Neuron (in vitro differentiated cells): ENCODE data around the gene PRELP.

ENCODE experiments used
- H2AFZ ChIP-seq: one replicate; pipeline ENCODE4 v1.6.1; 2013; ENCODE audit warnings: low read depth, mild to moderate bottlenecking, inconsistent platforms, low read length, moderate library complexity
- H3K27me3 ChIP-seq: one replicate; pipeline ENCODE4 v1.6.1; 2013; ENCODE audit warnings: low read length; ENCODE audit not compliant: insufficient read depth
- H3K36me3 ChIP-seq: one replicate; pipeline ENCODE4 v1.6.1; 2013; ENCODE audit warnings: low read length; ENCODE audit not compliant: insufficient read depth
- H3K4me1 ChIP-seq: one replicate; pipeline ENCODE4 v1.6.1; 2013; ENCODE audit warnings: low read length; ENCODE audit not compliant: insufficient read depth
- H3K4me3 ChIP-seq: 2 replicates; pipeline ENCODE4 v1.5.1; 2013; ENCODE audit warnings: mild to moderate bottlenecking, low read length, moderate library complexity
- H3K9me3 ChIP-seq: one replicate; pipeline ENCODE4 v1.6.1; 2013; ENCODE audit warnings: low read length

PRELP gene

GRCh38 chr1:203519053-203519840 is 43.6 kb downstream of the PRELP start:
- Histone ChIP-seq H3K4me3 (no peak overlapping the region), H3K4me1 (peaks cover 55% of the 10 kb centered on the region), H3K27me3 (peaks cover 4% of the 10 kb centered on the region)

DNA sequence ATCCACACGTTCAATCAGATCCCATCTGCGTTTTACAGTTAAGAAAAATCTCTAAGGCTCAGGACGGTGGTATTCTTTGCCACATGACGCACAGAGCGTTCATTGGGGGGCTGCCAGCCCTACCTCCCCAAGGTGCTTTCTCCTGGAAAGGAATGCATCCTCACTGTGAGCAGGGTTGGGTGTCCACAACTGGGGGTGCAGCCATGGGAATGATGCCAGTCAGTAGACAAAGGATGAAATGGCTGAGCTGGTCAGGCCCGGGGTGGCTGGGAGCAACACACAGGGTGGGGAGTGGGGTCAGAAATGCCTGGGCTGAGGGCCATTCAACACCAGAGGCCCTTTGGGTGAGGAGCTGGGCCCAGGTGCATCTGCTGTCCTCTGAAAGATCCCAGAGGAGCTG is 44.3 kb downstream of the PRELP start:
- no peak overlapping the region for H3K4me3 ChIP-seq
- peaks cover 51% of the 10 kb centered on the region for H3K4me1 ChIP-seq

More at GRCh38 chr1:203519053-203519840, 43.6 kb downstream of the PRELP start:
- Histone ChIP-seq H3K9me3 (no peaks in the 10 kb centered on the region), H3K36me3 (no peaks in the 10 kb centered on the region), H2AFZ (no peak overlapping the region)

DNA sequence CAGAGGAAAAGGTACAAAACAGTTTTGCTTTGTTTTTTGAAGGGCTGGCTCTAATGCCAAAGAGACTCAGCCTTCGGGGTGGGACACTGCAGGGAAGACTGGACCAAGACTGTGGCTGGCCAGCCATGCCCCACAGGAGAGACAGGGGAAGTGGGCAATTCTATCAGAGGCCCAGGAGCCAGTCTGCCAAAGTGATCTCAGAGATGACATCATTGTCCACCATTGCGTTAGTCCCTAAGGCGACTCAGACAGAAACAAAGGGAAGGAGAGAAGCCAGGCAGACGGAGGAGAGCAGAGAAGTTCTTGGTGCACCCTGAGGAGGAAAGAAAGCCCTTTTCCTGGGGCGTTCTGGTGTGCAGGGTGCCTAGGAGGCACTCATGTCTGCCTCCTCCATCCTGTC is 44.7 kb downstream of the PRELP start:
- peaks cover 4% of the 10 kb centered on the region for H3K27me3 ChIP-seq
- H3K9me3 ChIP-seq: no peaks in the 10 kb centered on the region
- H2AFZ ChIP-seq: no peak overlapping the region
- H3K36me3 ChIP-seq: no peaks in the 10 kb centered on the region
- H3K4me1 ChIP-seq: peaks cover 50% of the 10 kb centered on the region
- H3K4me3 ChIP-seq: no peak overlapping the region

More for the DNA sequence above, 44.3 kb downstream of the PRELP start:
- Histone ChIP-seq H3K36me3 (no peaks in the 10 kb centered on the region), H3K9me3 (no peaks in the 10 kb centered on the region), H2AFZ (no peak overlapping the region), H3K27me3 (peaks cover 4% of the 10 kb centered on the region)

GRCh38 chr1:203521074-203521794 is 45.6 kb downstream of the PRELP start:
- no peak overlapping the region for H2AFZ ChIP-seq
- no peaks in the 10 kb centered on the region for H3K9me3 ChIP-seq
- H3K4me1 ChIP-seq: peaks cover 41% of the 10 kb centered on the region
- peaks cover 4% of the 10 kb centered on the region for H3K27me3 ChIP-seq
- no peak overlapping the region for H3K4me3 ChIP-seq
- H3K36me3 ChIP-seq: no peaks in the 10 kb centered on the region

- Histone ChIP-seq H3K36me3 (no peaks in the 10 kb centered on the region), H2AFZ (no peak overlapping the region), H3K27me3 (peaks cover 4% of the 10 kb centered on the region), H3K4me3 (no peak overlapping the region), H3K4me1 (peaks cover 35% of the 10 kb centered on the region), H3K9me3 (no peaks in the 10 kb centered on the region)
Measured at GRCh38 chr1:203521812-203522211, 46.2 kb downstream of the PRELP start.

- Histone ChIP-seq H2AFZ (no peak overlapping the region), H3K9me3 (no peaks in the 10 kb centered on the region), H3K4me1 (peaks cover 31% of the 10 kb centered on the region), H3K27me3 (peaks cover 4% of the 10 kb centered on the region), H3K4me3 (no peak overlapping the region), H3K36me3 (no peaks in the 10 kb centered on the region)
Measured at GRCh38 chr1:203522237-203522636, 46.6 kb downstream of the PRELP start.

DNA sequence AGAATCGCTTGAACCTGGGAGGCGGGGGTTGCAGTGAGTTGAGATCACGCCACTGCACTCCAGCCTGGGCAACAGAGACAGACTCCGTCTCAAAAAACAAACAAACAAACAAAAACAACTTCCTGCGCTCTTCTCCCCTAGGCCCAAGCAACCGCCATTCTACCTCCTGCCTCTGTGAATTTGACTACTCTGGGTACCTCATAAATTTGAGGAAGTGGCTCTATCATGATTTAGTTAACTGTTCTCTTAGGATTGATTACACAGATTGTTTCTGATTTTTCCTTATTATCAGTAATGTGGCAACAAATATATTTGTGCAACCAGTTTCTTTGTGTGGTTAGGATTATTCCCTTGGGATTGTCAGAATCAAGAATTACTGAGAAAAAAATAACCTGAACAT is 48.1 kb downstream of the PRELP start:
- Histone ChIP-seq H3K9me3 (no peaks in the 10 kb centered on the region), H3K27me3 (peaks cover 4% of the 10 kb centered on the region), H3K4me1 (peaks cover 25% of the 10 kb centered on the region), H3K4me3 (no peak overlapping the region), H2AFZ (no peak overlapping the region), H3K36me3 (no peaks in the 10 kb centered on the region)

DNA sequence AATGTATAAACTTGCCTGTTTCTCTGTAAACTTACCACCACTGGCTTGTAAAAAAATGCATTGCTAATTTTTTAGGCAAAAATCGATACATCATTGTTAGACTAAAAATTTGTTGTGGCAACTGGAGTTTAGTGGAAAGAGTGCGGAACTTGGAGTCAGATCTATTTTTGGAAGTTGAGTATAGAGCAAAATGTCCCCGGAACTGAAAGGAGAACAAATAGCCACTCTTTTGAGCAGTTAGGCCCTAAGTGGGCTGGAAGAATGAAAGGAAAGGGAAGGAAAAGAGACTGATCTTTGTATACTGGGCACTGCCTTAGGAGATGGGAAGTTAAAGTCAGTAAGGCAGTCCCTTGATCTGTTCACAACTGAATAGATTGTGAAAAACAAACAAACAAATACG is 48.5 kb downstream of the PRELP start:
- Histone ChIP-seq H3K9me3 (no peaks in the 10 kb centered on the region), H3K4me1 (peaks cover 21% of the 10 kb centered on the region), H3K36me3 (no peaks in the 10 kb centered on the region), H3K4me3 (no peak overlapping the region), H3K27me3 (peaks cover 4% of the 10 kb centered on the region), H2AFZ (no peak overlapping the region)

GRCh38 chr1:203524824-203525223 is 49.2 kb downstream of the PRELP start:
- Histone ChIP-seq H3K27me3 (peaks cover 5% of the 10 kb centered on the region), H3K36me3 (no peaks in the 10 kb centered on the region), H2AFZ (no peak overlapping the region), H3K9me3 (no peaks in the 10 kb centered on the region), H3K4me1 (peaks cover 16% of the 10 kb centered on the region), H3K4me3 (no peak overlapping the region)

GRCh38 chr1:203525685-203526084 is 50.1 kb downstream of the PRELP start:
- H3K4me1 ChIP-seq: peaks cover 12% of the 10 kb centered on the region
- no peaks in the 10 kb centered on the region for H3K9me3 ChIP-seq
- no peak overlapping the region for H2AFZ ChIP-seq
- H3K27me3 ChIP-seq: peaks cover 5% of the 10 kb centered on the region
- H3K4me3 ChIP-seq: no peak overlapping the region
- H3K36me3 ChIP-seq: no peaks in the 10 kb centered on the region

DNA sequence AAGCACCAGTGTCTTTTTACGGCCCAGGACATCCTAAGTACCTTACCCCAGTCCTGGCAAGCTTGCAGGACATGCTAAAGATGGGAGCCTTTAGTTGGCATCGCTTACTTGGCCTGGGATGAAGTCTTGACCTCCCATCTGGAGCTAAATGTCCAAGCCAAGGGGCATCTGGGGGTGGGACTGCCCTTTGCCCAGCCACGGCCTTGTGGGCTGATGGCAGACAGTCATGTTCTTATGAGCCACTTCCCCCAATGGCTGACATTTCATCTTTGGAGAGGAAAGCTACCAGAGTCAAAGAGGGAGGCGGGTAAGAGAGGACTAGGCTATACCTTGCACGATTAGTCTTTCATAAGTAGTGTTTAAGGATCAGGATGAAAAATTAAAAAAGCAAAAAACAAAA is 50.5 kb downstream of the PRELP start:
- Histone ChIP-seq H3K27me3 (peaks cover 5% of the 10 kb centered on the region), H3K4me1 (peaks cover 12% of the 10 kb centered on the region), H3K4me3 (no peak overlapping the region), H2AFZ (no peak overlapping the region), H3K9me3 (no peaks in the 10 kb centered on the region), H3K36me3 (no peaks in the 10 kb centered on the region)

GRCh38 chr1:203526572-203526971 is 51.0 kb downstream of the PRELP start:
- Histone ChIP-seq H3K9me3 (no peaks in the 10 kb centered on the region), H3K4me1 (peaks cover 10% of the 10 kb centered on the region), H3K4me3 (no peak overlapping the region), H3K27me3 (peaks cover 5% of the 10 kb centered on the region), H3K36me3 (no peaks in the 10 kb centered on the region), H2AFZ (no peak overlapping the region)

DNA sequence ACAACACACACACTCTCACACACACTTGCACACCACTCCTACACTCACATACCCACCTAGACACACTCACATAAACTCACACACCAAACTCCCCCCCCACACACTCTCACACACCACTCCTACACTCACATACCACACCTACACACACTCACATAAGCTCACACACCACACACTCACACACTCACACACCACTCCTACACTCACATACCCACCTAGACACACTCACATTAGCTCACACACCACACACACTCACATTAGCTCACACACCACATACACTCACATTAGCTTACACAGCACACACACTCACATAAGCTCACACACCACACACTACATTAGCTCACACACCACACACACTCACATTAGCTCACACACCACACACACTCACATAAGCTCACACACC is 51.4 kb downstream of the PRELP start:
- Histone ChIP-seq H3K4me3 (no peak overlapping the region), H3K27me3 (peaks cover 2% of the 10 kb centered on the region), H3K9me3 (no peaks in the 10 kb centered on the region), H2AFZ (no peak overlapping the region), H3K36me3 (no peaks in the 10 kb centered on the region), H3K4me1 (peaks cover 5% of the 10 kb centered on the region)
